NCI-H187 (cell line): ENCODE data around the gene PARD3B.

Source experiments
- DNase-seq, 2 experiments: peaks; one replicate each; lab custom pipeline; 2025; lab: John Stamatoyannopoulos, UW

PARD3B gene

DNA sequence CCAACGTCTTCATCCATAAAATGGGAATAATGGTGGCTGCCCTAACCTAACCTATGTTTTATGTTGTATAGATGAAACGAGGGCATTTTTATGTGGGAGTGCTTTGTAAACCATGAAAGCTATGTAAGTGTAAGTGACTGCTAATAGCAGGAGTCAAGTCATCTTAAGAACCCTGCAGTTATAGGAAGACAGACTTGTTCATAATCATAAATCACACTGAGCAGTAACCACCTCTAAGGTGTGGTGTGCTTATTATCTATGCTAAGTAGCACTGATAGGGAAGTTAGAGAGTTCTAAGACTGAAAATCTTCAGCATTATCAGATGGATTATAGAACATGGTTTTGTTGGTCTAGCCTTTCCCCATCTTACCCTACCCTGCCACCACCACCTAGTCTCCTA, 1112.8 kb downstream of the PARD3B start:
- no peak for DNase-seq

GRCh38 chr2:205658572-205658971, 1113.3 kb downstream of the PARD3B start:
- DNase-seq: no peak

DNA sequence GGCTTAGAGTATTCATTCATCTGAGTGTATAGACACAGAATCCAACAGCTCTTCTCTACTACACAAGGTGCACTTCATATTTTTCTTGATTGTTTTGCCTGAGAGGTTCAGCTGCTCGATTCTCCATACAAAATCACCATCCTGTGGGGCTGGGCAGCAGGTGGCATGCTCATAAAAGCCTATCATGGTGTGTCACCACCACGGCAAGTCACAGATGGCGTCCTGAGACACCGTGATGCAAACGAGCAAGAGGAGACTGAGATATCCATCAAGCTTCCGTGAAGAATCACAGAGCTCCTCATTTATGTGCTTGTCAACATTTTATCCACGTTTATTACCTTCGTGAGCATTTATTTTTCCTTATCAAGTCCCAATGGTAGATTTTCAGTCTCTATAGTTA, 1114.6 kb downstream of the PARD3B start:
- DNase-seq: no peak

- no peak for DNase-seq
Observed at GRCh38 chr2:205660521-205661124, 1115.3 kb downstream of the PARD3B start.

GRCh38 chr2:205661281-205661680, 1116.0 kb downstream of the PARD3B start:
- no peak for DNase-seq

GRCh38 chr2:205662206-205662965, 1117.1 kb downstream of the PARD3B start:
- no peak for DNase-seq

DNA sequence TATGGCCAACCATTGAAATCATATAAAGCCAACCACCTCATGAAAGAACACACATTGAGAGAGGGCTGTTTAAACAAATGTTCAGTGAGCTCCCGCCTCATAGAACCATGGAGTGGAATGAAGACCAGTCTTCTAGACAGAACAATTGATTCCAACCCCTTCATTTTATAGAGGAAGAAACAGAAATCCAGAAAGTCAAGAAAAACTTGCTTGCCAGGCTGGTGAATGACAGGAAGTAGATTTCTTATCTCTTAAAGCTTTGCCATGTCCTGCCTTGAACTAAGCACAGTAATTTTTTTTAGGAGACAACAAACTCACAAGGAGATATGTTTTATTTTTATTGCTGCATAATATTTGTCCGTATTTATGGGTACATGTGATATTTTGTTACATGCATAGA, 1120.5 kb downstream of the PARD3B start:
- no peak for DNase-seq
